ENCODE results near the gene CYP27B1.

- no peak for TF ChIP-seq CTCF (conservative IDR thresholded peaks at IDR 0.05)
- no peak for TF ChIP-seq ZFX (IDR thresholded peaks at IDR 0.05)
These were observed 39.0 kb downstream of the CYP27B1 start for GRCh38 chr12:57727758-57728395.
